HFFc6 (cell line): ENCODE data around the gene EHBP1. TPM values are rescaled to one million over a fixed set of nuclear protein-coding genes. Genes with fewer than 3 reads are reported as not detected.

Experiments
- DNase-seq: peaks from one replicate; pipeline ENCODE4 v3.0.0-alpha.2; 2018
- H3K27ac Mint-ChIP-seq: 2 replicates; pipeline ENCODE4 v1.8.0; 2020; ENCODE audit warnings: mild to moderate bottlenecking, mixed read lengths
- H3K27me3 Mint-ChIP-seq: 2 replicates; pipeline ENCODE4 v1.8.0; 2021; ENCODE audit warnings: mild to moderate bottlenecking, moderate library complexity, mixed read lengths; ENCODE audit not compliant: insufficient read depth
- H3K36me3 Mint-ChIP-seq: 2 replicates; pipeline ENCODE4 v1.8.0; 2021; ENCODE audit warnings: low read depth, mixed read lengths
- H3K4me1 Mint-ChIP-seq: 2 replicates; pipeline ENCODE4 v1.8.0; 2020; ENCODE audit warnings: low read depth, mixed read lengths
- H3K4me3 Mint-ChIP-seq: 2 replicates; pipeline ENCODE4 v1.8.0; 2020; ENCODE audit warnings: mild to moderate bottlenecking, moderate library complexity, mixed read lengths
- H3K9me3 Mint-ChIP-seq: 2 replicates; pipeline ENCODE4 v1.8.0; 2020; ENCODE audit warnings: mild to moderate bottlenecking, mixed read lengths
- CTCF ChIP-seq: fragments of 200-600 bp; sonication (generic); IDR thresholded peaks from 2 replicates; pipeline ENCODE4 v1.5.0; 2021; ENCODE audit warnings: antibody characterized with exemption, mild to moderate bottlenecking
- total RNA-seq, 6 experiments: library from RNA; stranded (reverse); fragmentation: NEBNext Ultra II Directional; extraction: Animal tissue kit (Norgen Biotek cat#: 25700); gene quantifications; 2 replicates in 1 of 6; 3 replicates in 5 of 6; pipeline ENCODE4 v1.2.3, GENCODE V29; 2021

Gene EHBP1
- total RNA-seq, 6 experiments from 2014 or later = 72.7 to 87.3 (median 80.6) TPM

GRCh38 chr2:63086687-63087086 is 381.2 kb downstream of the EHBP1 start:
- H3K9me3 Mint-ChIP-seq = no peaks in the 10 kb centered on the region
- H3K27ac Mint-ChIP-seq = no peak overlapping the region
- H3K4me1 Mint-ChIP-seq = no peaks in the 10 kb centered on the region
- H3K4me3 Mint-ChIP-seq = no peak overlapping the region
- no peaks in the 10 kb centered on the region for H3K36me3 Mint-ChIP-seq
- no peak for TF ChIP-seq CTCF
- H3K27me3 Mint-ChIP-seq = peaks cover 2% of the 10 kb centered on the region; the same call in 1 of the 2 replicates
- DNase-seq = no peak

- no peaks in the 10 kb centered on the region for H3K4me1 Mint-ChIP-seq
- no peak overlapping the region for H3K27ac Mint-ChIP-seq
- H3K4me3 Mint-ChIP-seq = no peak overlapping the region
- H3K36me3 Mint-ChIP-seq = no peaks in the 10 kb centered on the region
- peaks cover 6% of the 10 kb centered on the region for H3K27me3 Mint-ChIP-seq
- no peak for DNase-seq
- H3K9me3 Mint-ChIP-seq = no peaks in the 10 kb centered on the region
- TF ChIP-seq CTCF = no peak
Measured at GRCh38 chr2:63092401-63092800, 386.9 kb downstream of the EHBP1 start.

GRCh38 chr2:63092857-63093256 is 387.3 kb downstream of the EHBP1 start:
- H3K4me3 Mint-ChIP-seq = no peak overlapping the region
- H3K36me3 Mint-ChIP-seq = no peaks in the 10 kb centered on the region
- peaks cover 6% of the 10 kb centered on the region for H3K27me3 Mint-ChIP-seq
- H3K4me1 Mint-ChIP-seq = no peaks in the 10 kb centered on the region
- H3K9me3 Mint-ChIP-seq = no peaks in the 10 kb centered on the region
- TF ChIP-seq CTCF = no peak
- DNase-seq = no peak
- no peak overlapping the region for H3K27ac Mint-ChIP-seq

- Mint-ChIP-seq H3K9me3 (no peaks in the 10 kb centered on the region), H3K27me3 (peaks cover 6% of the 10 kb centered on the region), H3K4me3 (no peak overlapping the region), H3K4me1 (no peaks in the 10 kb centered on the region), H3K27ac (no peak overlapping the region), H3K36me3 (no peaks in the 10 kb centered on the region)
- TF ChIP-seq CTCF = no peak
- no peak for DNase-seq
Measured at GRCh38 chr2:63093502-63093901, 388.0 kb downstream of the EHBP1 start.

Other genes with a start within 250 kb of the EHBP1 start
- gene TMEM17, start 199.5 kb upstream of the EHBP1 start, total RNA-seq = 1 to 10 TPM; 2.4 to 4.4 (median 3.4) TPM